Activated naive CD8-positive, alpha-beta T cell treated with anti-CD3 and anti-CD28 coated beads for 36 hours (primary cell): Measurements from ENCODE around the gene FMNL3. TPM values are rescaled to one million over a fixed set of nuclear protein-coding genes. Genes with fewer than 3 reads are reported as not detected.

ENCODE experiments used
- DNase-seq: peaks from one replicate; pipeline ENCODE4 v3.0.0; 2021
- H3K27ac Mint-ChIP-seq: one replicate; pipeline ENCODE4 v1.8.0; 2022; ENCODE audit warnings: mild to moderate bottlenecking, moderate library complexity, mixed read lengths
- H3K27me3 Mint-ChIP-seq: one replicate; pipeline ENCODE4 v1.8.0; 2022; ENCODE audit warnings: mild to moderate bottlenecking, mixed read lengths
- H3K36me3 Mint-ChIP-seq: one replicate; pipeline ENCODE4 v1.8.0; 2021; ENCODE audit warnings: mild to moderate bottlenecking, mixed read lengths
- H3K4me1 Mint-ChIP-seq: one replicate; pipeline ENCODE4 v1.8.0; 2021; ENCODE audit warnings: mixed read lengths
- H3K4me3 Mint-ChIP-seq: one replicate; pipeline ENCODE4 v1.8.0; 2022; ENCODE audit warnings: mild to moderate bottlenecking, moderate library complexity, mixed read lengths
- H3K9me3 Mint-ChIP-seq: one replicate; pipeline ENCODE4 v1.8.0; 2022; ENCODE audit warnings: mixed read lengths
- total RNA-seq, 2 experiments: library from RNA; stranded (reverse); gene quantifications; one replicate each; pipeline ENCODE4 v1.2.3, GENCODE V29; 2021

The FMNL3 gene
- total RNA-seq, 2 experiments from 2014 or later = 20.3 to 22.3 TPM

DNA sequence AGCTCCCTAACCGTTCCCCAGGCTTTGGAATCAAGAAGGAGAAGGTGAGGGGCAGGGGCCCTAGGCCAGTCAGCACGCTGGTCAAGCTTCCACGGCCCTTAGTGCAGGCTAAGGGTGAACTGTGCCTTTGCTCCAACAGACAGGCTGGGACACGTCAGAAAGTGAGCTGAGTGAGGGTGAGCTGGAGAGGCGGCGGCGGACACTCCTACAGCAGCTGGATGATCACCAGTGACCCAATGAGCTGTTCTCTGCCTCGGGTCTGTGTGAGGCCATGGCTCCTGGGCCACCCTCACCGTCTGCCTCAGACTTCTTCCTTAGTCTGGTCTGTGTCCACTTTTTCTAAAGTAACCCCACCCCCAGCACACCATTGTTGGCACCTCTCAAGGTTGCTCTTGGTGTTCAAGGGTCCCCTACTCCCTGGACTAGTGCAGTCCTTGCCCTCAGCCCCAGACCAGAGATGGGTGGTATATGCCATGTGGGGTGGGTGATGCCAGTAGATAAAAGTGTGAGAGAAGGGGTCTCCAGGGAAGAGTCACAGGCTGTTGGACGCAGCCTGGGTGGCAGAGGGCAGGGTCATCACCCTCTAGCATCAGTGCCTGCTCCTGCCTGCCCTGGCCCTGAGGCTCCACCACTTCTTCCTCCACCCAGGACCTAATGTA is 63.1 kb downstream of the FMNL3 start:
- Mint-ChIP-seq H3K27me3 (no peaks in the 10 kb centered on the region), H3K36me3 (peaks cover 11% of the 10 kb centered on the region)

DNA sequence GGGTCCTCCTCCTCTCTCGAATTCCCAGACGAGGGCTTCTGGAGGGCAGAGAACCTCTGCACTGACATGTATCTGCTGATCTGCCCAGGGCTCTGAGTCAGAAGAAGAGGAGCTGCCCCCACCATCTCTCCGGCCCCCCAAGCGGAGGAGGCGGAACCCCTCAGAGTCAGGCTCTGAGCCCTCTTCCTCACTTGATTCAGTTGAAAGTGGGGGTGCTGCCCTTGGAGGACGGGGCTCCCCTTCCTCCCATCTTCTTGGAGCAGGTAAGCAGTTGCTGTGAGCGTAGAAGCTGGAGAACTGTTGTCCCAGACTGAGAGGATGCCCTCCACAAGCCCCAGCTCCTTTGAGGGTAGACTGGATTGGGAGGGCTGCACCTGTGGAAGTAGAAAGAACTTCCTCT is 64.1 kb downstream of the FMNL3 start:
- DNase-seq = no peak
- Mint-ChIP-seq H3K4me3 (no peak overlapping the region), H3K9me3 (no peaks in the 10 kb centered on the region), H3K27me3 (no peaks in the 10 kb centered on the region), H3K4me1 (peaks cover 28% of the 10 kb centered on the region), H3K36me3 (peaks cover 10% of the 10 kb centered on the region), H3K27ac (no peak overlapping the region)

More for the DNA sequence above, 63.1 kb downstream of the FMNL3 start:
- DNase-seq = no peak
- Mint-ChIP-seq H3K4me1 (peaks cover 26% of the 10 kb centered on the region), H3K9me3 (no peaks in the 10 kb centered on the region), H3K4me3 (no peak overlapping the region), H3K27ac (peak overlapping the region; percentile 22)

DNA sequence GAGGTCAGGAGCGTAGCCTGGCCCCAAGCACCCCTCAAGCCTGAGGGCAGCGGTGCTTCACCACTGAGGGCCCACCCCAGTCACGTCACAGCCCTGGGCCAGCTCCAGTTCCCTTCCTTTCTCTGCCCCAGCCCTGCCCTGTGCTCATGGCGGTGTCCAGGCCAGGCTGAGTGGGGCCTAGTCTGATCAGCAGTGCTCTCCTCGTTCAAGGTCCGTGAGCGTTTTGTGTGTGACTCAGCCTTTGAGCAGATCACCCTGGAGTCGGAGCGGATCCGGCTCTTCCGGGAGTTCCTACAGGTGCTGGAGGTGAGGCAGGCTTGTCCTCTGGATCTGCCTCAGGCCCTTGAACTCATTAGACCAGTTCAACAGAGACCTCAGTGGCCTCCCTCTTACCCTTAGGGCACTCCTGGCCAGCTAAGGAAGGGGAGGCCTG is 64.8 kb downstream of the FMNL3 start:
- no peak overlapping the region for H3K4me3 Mint-ChIP-seq
- H3K4me1 Mint-ChIP-seq = peaks cover 23% of the 10 kb centered on the region
- H3K36me3 Mint-ChIP-seq = peaks cover 6% of the 10 kb centered on the region
- H3K27ac Mint-ChIP-seq = no peak overlapping the region
- H3K27me3 Mint-ChIP-seq = no peaks in the 10 kb centered on the region
- H3K9me3 Mint-ChIP-seq = no peaks in the 10 kb centered on the region
- DNase-seq = no peak

DNA sequence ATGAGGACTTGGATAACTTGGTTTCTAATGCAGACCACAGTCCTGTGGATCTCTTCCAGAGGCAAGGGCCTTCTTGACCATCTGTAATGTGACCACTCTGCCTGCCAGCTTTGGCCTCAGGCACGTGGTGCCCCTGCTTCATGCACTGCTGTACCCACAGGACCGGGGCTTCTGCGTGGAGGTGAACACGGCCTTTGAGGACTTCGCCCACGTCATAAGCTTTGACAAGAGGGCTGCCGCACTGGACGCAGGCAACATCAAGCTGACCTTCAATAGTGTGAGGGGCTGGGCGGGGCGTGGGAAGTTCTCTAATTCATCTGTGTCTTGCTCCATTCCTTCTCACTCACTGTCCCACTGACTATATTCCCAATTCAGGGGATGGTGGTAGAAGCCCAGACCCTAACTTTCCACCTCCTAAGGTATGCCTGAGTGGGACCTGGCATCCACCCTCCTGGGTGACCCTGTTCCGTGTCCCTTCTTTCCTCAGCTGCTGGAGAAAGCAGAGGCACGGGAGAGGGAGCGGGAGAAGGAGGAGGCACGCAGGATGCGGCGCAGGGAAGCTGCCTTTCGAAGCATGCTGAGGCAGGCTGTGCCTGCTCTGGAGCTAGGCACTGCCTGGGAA is 65.3 kb downstream of the FMNL3 start:
- Mint-ChIP-seq H3K27me3 (no peaks in the 10 kb centered on the region), H3K9me3 (no peaks in the 10 kb centered on the region), H3K36me3 (peaks cover 4% of the 10 kb centered on the region), H3K27ac (no peak overlapping the region), H3K4me3 (no peak overlapping the region), H3K4me1 (peaks cover 25% of the 10 kb centered on the region)
- DNase-seq = no peak

DNA sequence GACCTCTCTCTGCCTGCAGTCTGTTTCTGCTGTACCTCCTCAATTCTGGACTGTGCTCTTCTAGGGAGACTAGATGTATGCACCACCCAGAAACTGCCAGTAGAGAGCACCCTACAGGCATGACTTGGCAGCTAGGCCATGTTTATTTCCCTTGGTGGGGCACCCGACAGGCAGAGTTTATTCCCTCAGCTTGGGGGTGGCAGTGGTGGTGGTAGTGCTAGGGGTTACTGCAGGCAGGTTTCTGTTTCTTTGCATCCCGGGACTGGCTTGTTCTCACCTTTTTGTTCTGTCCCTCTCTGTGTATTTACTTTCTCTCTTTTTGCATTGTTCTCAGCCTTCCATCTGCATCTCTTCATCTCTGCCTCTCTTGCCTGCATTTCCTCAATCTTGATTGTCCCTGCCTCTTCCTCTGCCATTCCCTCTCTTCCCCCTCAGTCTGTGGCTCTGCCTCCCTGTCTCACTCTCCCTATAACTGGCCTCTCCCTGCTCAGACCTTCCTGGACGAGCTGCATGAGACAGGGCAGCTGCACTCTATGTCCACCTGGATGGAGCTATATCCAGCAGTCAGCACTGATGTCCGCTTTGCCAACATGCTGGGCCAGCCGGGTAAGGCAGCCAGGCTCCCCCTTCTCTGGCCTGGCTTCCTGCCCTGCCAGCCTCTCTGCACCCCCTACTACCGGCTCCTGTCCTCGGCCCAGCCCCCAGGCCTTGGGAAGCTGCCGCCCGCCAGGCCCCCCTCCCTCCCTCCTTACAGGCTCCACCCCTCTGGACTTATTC is 70.0 kb downstream of the FMNL3 start:
- Mint-ChIP-seq H3K9me3 (no peaks in the 10 kb centered on the region), H3K27me3 (no peaks in the 10 kb centered on the region), H3K4me1 (peaks cover 19% of the 10 kb centered on the region), H3K36me3 (no peaks in the 10 kb centered on the region), H3K4me3 (no peak overlapping the region), H3K27ac (no peak overlapping the region)
- DNase-seq = peak; percentile 53

DNA sequence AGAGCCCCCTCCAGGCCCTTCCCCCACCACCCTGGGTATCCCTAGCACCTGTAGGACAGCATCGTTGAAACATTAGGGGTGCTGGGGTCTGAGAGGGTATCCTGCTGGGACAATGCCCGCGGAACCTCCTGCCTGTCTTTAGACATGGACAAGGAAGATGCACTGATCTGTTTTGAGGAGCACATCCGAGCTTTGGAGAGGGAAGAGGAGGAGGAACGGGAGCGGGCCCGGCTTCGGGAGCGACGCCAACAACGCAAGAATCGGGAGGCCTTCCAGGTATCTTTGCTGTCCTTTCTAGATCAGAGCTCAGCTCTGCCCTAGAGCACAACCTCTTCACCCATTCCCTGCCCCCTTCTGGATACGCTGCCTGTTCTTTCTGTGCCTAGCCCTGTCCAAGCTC is 70.6 kb downstream of the FMNL3 start:
- no peak for DNase-seq
- Mint-ChIP-seq H3K9me3 (no peaks in the 10 kb centered on the region), H3K4me3 (no peak overlapping the region), H3K36me3 (no peaks in the 10 kb centered on the region), H3K4me1 (peaks cover 19% of the 10 kb centered on the region), H3K27ac (no peak overlapping the region), H3K27me3 (no peaks in the 10 kb centered on the region)

DNA sequence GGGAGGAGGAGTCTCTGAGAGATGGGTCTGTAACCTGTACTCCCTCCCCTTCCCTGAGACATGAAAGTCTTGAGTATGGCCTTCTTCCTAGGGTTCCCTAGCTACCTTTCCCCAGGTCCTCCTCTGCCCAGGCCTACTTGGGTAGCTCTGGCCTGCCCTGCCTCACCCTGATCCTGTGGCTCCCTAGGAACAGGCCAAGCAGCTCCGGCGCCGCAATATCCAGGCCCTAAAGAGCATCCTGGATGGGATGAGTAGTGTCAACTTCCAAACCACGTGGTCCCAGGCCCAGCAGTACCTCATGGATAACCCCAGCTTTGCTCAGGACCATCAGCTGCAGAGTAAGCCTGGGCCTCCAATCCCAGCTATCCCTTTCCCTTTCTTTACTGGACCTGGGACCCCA is 71.5 kb downstream of the FMNL3 start:
- Mint-ChIP-seq H3K9me3 (no peaks in the 10 kb centered on the region), H3K4me1 (peaks cover 19% of the 10 kb centered on the region), H3K27ac (no peak overlapping the region), H3K36me3 (no peaks in the 10 kb centered on the region), H3K4me3 (no peak overlapping the region), H3K27me3 (no peaks in the 10 kb centered on the region)
- no peak for DNase-seq

DNA sequence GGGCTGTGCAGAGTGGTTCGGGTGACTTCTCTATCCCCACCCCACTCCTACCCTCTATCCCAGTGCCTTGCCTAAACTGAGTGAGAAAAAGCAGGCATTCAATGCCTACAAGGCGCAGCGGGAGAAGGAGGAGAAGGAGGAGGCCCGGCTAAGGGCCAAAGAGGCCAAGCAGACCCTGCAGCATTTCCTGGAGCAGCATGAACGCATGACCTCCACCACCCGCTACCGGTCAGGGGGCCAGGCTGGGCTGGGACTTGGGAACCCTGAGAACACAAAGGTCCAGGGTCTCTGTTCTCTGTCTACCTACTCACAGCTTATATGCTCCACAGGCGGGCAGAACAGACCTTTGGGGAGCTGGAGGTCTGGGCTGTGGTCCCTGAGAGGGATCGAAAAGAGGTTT is 72.2 kb downstream of the FMNL3 start:
- Mint-ChIP-seq H3K27ac (no peak overlapping the region), H3K27me3 (no peaks in the 10 kb centered on the region), H3K4me3 (no peak overlapping the region), H3K9me3 (no peaks in the 10 kb centered on the region), H3K36me3 (no peaks in the 10 kb centered on the region), H3K4me1 (peaks cover 19% of the 10 kb centered on the region)
- no peak for DNase-seq

DNA sequence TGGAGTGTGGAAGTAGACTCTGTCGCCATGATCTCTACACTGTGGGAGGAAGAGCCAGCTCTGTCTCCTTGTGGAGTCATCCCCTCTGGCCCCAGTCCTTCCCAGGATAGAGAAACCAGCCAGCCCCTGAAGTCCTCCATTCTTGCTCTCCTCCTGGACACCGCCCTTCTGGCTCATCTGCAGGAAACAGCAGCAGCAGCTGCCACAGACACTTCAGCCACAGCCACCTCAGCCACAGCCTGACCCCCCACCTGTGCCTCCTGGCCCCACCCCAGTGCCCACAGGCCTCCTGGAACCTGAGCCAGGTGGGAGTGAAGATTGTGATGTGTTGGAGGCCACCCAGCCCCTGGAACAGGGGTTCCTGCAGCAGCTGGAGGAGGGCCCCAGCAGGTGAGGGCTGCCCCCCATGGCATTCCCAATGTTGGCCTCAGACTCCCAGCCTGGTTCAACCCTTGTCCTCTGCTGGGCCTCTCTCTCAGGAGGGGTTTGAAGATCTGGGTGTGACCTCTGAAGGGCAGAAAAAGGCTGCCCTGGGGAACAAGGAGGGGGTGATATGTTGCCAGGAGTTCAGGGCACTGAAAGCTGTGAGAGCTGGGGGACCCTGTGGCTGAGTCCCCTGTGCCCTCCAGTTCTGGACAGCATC is 73.4 kb downstream of the FMNL3 start:
- H3K4me1 Mint-ChIP-seq = peaks cover 11% of the 10 kb centered on the region
- DNase-seq = no peak
- H3K9me3 Mint-ChIP-seq = no peaks in the 10 kb centered on the region
- no peak overlapping the region for H3K4me3 Mint-ChIP-seq
- H3K27ac Mint-ChIP-seq = no peak overlapping the region
- no peaks in the 10 kb centered on the region for H3K36me3 Mint-ChIP-seq
- H3K27me3 Mint-ChIP-seq = no peaks in the 10 kb centered on the region

DNA sequence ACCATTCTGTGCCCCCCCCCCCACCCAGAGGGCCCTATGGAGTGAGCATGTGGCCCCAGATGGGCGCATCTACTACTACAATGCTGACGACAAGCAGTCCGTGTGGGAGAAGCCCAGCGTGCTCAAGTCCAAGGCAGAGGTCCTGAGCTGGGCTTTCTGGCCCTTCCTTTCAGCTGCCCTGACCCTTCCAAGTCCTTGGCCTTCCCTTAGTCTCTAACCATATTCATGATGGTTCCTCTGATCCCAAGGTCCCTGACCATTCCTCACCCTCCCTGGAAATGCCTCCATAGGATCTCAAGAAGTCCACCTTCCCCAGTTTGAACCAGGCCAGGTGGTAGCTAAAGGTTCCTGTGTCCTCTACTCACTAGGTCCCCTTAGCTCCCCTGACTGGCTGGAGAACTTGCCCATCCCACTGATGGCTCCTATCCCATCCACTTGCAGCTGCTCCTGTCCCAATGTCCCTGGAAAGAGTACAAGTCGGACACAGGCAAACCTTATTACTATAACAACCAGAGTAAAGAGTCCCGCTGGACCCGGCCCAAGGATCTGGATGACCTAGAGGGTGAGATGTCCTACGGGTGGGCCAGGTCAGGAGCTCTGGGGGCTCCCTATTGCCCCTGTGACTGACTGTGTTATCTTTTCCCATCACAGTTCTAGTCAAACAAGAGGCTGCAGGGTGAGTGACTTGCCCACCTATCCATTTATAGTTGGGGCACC is 74.1 kb downstream of the FMNL3 start:
- Mint-ChIP-seq H3K27me3 (no peaks in the 10 kb centered on the region), H3K9me3 (no peaks in the 10 kb centered on the region), H3K4me3 (no peak overlapping the region), H3K27ac (no peak overlapping the region), H3K36me3 (no peaks in the 10 kb centered on the region), H3K4me1 (peaks cover 10% of the 10 kb centered on the region)
- no peak for DNase-seq

DNA sequence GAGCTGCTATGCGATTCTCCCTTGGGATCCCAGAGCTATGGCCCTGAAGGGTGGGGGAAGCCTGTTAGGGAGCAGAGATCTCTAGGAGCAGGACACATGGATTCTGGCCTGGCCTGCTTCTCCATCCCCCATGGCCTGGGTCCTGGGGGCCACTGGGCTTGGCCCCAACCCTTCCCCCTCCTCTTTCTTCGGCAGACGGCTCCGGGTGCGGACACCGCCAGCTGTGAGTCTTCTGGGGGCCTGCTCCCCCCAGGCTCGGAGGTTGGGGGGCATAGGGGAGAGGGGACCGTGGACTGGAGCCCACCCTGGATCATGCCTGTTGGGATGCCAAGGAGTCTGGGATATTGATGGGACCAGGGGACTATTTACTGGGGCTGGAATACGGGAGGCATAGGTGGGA is 74.8 kb downstream of the FMNL3 start:
- Mint-ChIP-seq H3K27me3 (no peaks in the 10 kb centered on the region), H3K27ac (no peak overlapping the region), H3K36me3 (no peaks in the 10 kb centered on the region), H3K4me1 (peaks cover 10% of the 10 kb centered on the region), H3K9me3 (no peaks in the 10 kb centered on the region), H3K4me3 (no peak overlapping the region)
- no peak for DNase-seq

DNA sequence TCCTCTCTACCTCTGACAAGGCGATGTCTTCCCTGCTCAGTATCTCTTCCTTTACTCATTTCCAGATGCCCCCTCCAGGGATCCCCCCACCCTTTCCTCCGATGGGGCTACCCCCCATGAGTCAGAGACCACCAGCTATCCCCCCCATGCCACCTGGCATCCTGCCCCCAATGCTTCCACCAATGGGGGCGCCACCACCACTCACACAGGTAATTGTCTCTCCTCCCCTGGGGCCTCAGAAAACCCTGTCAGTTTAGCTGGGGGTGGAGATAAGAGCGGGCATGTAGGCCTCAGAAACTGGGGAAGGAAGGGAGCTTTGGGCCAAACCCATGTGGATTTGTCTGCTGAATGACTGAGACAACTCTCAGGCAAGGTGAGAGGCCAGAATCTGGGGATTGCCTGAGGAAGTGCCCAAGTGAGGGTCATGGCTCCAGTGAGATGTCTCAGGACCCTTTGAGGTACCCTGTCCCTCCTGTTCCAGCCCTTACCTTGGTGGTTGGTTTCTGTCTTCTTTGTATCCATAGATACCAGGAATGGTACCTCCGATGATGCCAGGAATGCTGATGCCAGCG is 75.8 kb downstream of the FMNL3 start:
- no peaks in the 10 kb centered on the region for H3K27me3 Mint-ChIP-seq
- no peaks in the 10 kb centered on the region for H3K36me3 Mint-ChIP-seq
- no peaks in the 10 kb centered on the region for H3K9me3 Mint-ChIP-seq
- no peak for DNase-seq
- H3K27ac Mint-ChIP-seq = no peak overlapping the region
- no peak overlapping the region for H3K4me3 Mint-ChIP-seq
- H3K4me1 Mint-ChIP-seq = peaks cover under 1% of the 10 kb centered on the region

DNA sequence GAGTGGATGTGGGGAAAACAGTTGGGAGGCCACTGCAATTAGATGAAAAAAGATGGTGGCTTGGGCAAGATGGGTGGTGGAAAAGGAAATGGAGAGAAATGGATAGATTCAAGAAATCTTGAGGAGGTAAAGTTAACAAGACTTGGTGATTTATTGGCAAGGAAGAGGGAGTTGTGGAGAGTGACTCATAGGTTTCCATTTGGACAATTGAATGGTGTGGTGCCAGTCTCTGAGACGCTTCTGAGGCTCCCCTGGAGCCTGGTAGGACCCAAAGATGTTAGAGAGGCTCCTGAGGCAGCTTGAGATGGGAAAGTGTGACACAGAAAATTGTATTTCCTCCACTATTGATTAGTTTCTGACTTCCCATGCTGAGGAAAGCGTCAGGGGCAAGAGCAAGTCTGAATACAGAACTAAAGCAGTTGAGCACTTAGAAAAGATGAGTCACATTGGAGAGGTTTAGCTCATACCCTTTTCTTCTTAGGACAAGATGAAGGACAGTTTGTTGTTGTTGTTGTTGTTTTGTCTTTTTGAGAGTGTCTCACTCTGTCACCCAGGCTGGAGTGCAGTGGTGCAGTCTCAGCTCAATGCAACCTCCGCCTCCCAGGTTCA is 79.3 kb downstream of the FMNL3 start:
- Mint-ChIP-seq H3K27ac (no peak overlapping the region), H3K4me3 (no peak overlapping the region), H3K9me3 (no peaks in the 10 kb centered on the region), H3K27me3 (peaks cover 3% of the 10 kb centered on the region), H3K36me3 (no peaks in the 10 kb centered on the region), H3K4me1 (peaks cover 10% of the 10 kb centered on the region)
- DNase-seq = no peak

DNA sequence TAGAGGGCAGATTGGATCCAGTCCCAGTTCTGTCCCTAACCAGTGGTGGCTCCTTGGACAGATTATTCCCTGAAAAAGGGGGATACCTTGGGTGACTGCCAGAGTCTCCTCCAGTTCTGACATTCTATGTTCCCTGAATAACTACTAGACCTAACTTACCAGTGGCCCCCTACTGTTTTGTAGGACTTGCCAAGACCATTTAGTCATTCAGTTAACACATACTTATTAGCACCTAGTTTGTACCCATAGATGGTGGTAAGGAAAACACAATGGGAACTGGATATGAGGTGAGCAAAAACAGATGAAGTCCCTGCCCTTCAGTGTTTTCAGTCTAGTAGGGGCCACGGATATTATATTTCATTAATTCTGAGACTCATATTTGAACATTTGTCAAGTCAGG is 80.4 kb downstream of the FMNL3 start:
- no peak for DNase-seq
- H3K4me3 Mint-ChIP-seq = no peak overlapping the region
- H3K27ac Mint-ChIP-seq = no peak overlapping the region
- no peaks in the 10 kb centered on the region for H3K9me3 Mint-ChIP-seq
- peaks cover 3% of the 10 kb centered on the region for H3K27me3 Mint-ChIP-seq
- H3K4me1 Mint-ChIP-seq = peaks cover 16% of the 10 kb centered on the region
- no peaks in the 10 kb centered on the region for H3K36me3 Mint-ChIP-seq
